ENCODE measurements around the gene IER5L.

IER5L gene

DNA sequence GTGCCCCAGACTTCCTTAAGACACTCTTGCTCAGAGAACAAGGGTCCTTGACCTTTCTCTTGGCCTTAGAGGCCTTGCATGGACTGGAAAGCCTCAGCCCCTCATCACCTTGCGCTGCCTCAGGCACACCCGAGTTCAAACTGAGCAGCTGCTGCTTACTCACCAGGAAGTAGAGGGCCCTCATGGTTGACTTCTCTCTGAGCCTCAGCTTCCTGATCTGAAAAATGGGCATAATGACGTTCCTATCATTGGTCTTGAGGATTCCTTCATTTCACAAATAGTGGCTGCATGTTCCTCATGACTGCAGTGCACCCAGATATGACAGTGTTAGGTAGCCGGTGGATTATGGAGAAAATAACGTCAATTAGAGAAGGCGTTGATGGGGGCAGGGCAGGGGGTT is 28.6 kb downstream of the IER5L start:
- Histone ChIP-seq H2AFZ (ENCODE audit: low read depth, low read length, severe bottlenecking) (no peak overlapping the region), H3K9ac (ENCODE audit: low read length) (no peak overlapping the region), H4K20me1 (ENCODE audit: low read depth, low read length) (no peaks in the 10 kb centered on the region), H3K4me2 (ENCODE audit: low read depth, low read length, poor library complexity, severe bottlenecking) (no peak overlapping the region), H3K9me2 (replicated peaks; ENCODE audit: insufficient read depth, low read length) (no peaks in the 10 kb centered on the region), H3K79me2 (ENCODE audit: insufficient read depth, low read length) (no peaks in the 10 kb centered on the region), H3K27ac (ENCODE audit: low read depth, low read length) (no peak overlapping the region), H3K4me3 (ENCODE audit: insufficient read depth, low read length, poor library complexity, severe bottlenecking) (no peak overlapping the region), H3K36me3 (ENCODE audit: low read length) (no peaks in the 10 kb centered on the region), H3F3A (ENCODE audit: insufficient read depth) (no peaks in the 10 kb centered on the region), H3K27me3 (ENCODE audit: low read length) (no peaks in the 10 kb centered on the region), H3K9me3 (ENCODE audit: insufficient read depth, low read length) (no peaks in the 10 kb centered on the region)
- no peak for TF ChIP-seq EZH2phosphoT487 (conservative IDR thresholded peaks at IDR 0.05; ENCODE audit: low read length)
- TF ChIP-seq, protein P1, sequence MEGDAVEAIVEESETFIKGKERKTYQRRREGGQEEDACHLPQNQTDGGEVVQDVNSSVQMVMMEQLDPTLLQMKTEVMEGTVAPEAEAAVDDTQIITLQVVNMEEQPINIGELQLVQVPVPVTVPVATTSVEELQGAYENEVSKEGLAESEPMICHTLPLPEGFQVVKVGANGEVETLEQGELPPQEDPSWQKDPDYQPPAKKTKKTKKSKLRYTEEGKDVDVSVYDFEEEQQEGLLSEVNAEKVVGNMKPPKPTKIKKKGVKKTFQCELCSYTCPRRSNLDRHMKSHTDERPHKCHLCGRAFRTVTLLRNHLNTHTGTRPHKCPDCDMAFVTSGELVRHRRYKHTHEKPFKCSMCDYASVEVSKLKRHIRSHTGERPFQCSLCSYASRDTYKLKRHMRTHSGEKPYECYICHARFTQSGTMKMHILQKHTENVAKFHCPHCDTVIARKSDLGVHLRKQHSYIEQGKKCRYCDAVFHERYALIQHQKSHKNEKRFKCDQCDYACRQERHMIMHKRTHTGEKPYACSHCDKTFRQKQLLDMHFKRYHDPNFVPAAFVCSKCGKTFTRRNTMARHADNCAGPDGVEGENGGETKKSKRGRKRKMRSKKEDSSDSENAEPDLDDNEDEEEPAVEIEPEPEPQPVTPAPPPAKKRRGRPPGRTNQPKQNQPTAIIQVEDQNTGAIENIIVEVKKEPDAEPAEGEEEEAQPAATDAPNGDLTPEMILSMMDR (IDR thresholded peaks at IDR 0.05; ENCODE audit: insufficient read depth, low read length, poor library complexity, severe bottlenecking) = no peak

DNA sequence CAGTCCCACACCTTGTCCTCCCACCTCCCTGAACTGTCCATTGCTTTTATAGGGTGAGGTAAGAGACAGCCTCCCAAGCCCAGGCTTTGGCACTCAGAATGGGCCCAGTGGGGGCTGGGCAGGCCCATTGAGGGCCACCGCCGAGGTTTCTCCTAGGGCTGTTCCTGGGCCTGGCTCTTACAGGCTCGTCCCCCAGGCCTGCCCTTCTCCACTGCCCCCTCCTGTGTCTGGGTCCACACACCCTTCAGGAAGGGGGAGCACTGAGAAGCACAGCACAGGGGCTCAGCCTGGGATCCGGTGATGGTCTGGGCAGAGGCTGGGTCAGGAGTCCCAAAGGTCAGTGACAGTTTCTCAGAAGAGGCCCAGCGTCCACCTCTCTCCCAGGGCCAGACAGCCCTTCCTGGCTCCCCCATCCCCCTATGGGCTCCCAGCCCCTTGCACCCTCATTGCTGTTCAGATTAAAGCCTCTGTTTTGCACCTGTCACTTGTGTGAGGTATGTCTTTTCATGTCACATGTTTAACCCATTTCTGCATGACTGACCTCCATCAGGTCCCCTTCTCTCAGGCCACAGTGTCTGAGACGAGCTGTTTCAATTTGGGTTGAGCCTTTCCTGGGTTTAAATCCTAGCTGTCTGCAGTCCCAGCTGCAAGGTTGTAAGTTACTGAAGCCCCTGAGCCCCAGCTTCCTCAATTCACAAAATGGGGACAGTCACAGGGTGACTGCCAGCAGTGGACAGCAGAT is 29.4 kb downstream of the IER5L start:
- Histone ChIP-seq H3K4me3 (ENCODE audit: insufficient read depth, low read length, poor library complexity, severe bottlenecking) (no peak overlapping the region), H3K79me2 (ENCODE audit: insufficient read depth, low read length) (no peaks in the 10 kb centered on the region), H3K4me2 (ENCODE audit: low read depth, low read length, poor library complexity, severe bottlenecking) (no peak overlapping the region), H3K9me3 (ENCODE audit: insufficient read depth, low read length) (no peaks in the 10 kb centered on the region), H3K27me3 (ENCODE audit: low read length) (no peaks in the 10 kb centered on the region), H3F3A (ENCODE audit: insufficient read depth) (no peaks in the 10 kb centered on the region), H3K9ac (ENCODE audit: low read length) (no peak overlapping the region), H3K27ac (ENCODE audit: low read depth, low read length) (no peak overlapping the region), H4K20me1 (ENCODE audit: low read depth, low read length) (no peaks in the 10 kb centered on the region), H3K36me3 (ENCODE audit: low read length) (no peaks in the 10 kb centered on the region), H3K9me2 (replicated peaks; ENCODE audit: insufficient read depth, low read length) (no peaks in the 10 kb centered on the region), H2AFZ (ENCODE audit: low read depth, low read length, severe bottlenecking) (no peak overlapping the region)
- TF ChIP-seq, protein P1 (IDR thresholded peaks at IDR 0.05; ENCODE audit: insufficient read depth, low read length, poor library complexity, severe bottlenecking) = no peak
- no peak for TF ChIP-seq EZH2phosphoT487 (conservative IDR thresholded peaks at IDR 0.05; ENCODE audit: low read length)

DNA sequence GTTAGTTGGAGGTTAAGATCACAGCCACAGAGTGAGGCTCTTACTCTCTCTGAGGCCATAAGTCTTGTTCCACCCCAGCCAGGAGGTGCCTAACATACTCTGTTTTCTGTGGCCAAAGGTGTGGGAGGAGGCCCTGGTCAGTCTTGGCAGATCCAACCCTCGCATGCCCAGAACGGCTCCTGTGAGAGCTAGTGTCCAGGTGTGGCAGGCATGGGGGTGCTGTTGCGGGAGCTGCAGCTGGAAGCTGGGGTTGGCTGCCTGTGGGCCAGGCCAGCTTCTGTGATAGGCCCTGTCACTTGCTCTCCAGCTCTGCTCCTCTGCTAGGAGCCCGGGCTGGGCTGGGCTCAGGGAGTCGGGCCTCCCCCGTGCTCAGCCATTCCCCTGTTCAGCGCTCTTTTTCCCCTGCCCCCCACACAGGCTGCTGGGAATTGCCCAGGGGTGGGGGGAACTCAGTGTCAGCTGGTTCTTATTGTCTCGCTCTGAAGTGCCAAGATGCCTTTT is 31.6 kb downstream of the IER5L start:
- no peaks in the 10 kb centered on the region for H4K20me1 ChIP-seq (ENCODE audit: low read depth, low read length)
- no peak overlapping the region for H3K9ac ChIP-seq (ENCODE audit: low read length)
- no peak overlapping the region for H3K27ac ChIP-seq (ENCODE audit: low read depth, low read length)
- H2AFZ ChIP-seq (ENCODE audit: low read depth, low read length, severe bottlenecking) = no peak overlapping the region
- H3K9me3 ChIP-seq (ENCODE audit: insufficient read depth, low read length) = no peaks in the 10 kb centered on the region
- H3F3A ChIP-seq (ENCODE audit: insufficient read depth) = no peaks in the 10 kb centered on the region
- TF ChIP-seq, protein P1 (IDR thresholded peaks at IDR 0.05; ENCODE audit: insufficient read depth, low read length, poor library complexity, severe bottlenecking) = no peak
- no peak for TF ChIP-seq EZH2phosphoT487 (conservative IDR thresholded peaks at IDR 0.05; ENCODE audit: low read length)
- H3K79me2 ChIP-seq (ENCODE audit: insufficient read depth, low read length) = no peaks in the 10 kb centered on the region
- H3K4me2 ChIP-seq (ENCODE audit: low read depth, low read length, poor library complexity, severe bottlenecking) = no peak overlapping the region
- no peaks in the 10 kb centered on the region for H3K27me3 ChIP-seq (ENCODE audit: low read length)
- H3K36me3 ChIP-seq (ENCODE audit: low read length) = no peaks in the 10 kb centered on the region
- no peak overlapping the region for H3K4me3 ChIP-seq (ENCODE audit: insufficient read depth, low read length, poor library complexity, severe bottlenecking)
- H3K9me2 ChIP-seq (replicated peaks; ENCODE audit: insufficient read depth, low read length) = no peaks in the 10 kb centered on the region

Data from SU-DHL-6 (cell line).